Activated T-helper 1 cell treated with Interleukin-2 at 50 U/mL for 16 hours (primary cell): ENCODE measurements around the gene SH3RF2.

Experiments used
- DNase-seq: peaks from one replicate; pipeline ENCODE4 v3.0.0-alpha.2; 2020; ENCODE audit warnings: low read depth

SH3RF2 gene

GRCh38 chr5:146047396-146047795 lies 111.0 kb downstream of the SH3RF2 start:
- DNase-seq = no peak

GRCh38 chr5:146048994-146049703 lies 112.8 kb downstream of the SH3RF2 start:
- no peak for DNase-seq

DNA sequence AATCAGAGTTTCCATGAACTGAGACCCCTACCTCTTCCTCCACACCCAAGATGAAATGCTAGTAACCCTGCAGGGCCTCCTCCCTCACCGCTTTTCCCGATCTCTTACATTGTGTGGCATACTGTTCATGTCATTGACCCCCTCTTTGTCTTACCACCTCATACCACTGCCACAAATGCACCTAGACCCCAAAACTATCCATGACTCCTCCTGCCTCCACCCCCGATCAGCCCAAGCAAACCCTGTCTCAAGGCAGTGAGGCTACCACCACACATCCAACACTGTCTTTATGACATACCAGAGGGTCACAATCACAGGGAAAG lies 113.3 kb downstream of the SH3RF2 start:
- DNase-seq = no peak

- DNase-seq = no peak
Observed at GRCh38 chr5:146050086-146050485, 113.7 kb downstream of the SH3RF2 start.

DNA sequence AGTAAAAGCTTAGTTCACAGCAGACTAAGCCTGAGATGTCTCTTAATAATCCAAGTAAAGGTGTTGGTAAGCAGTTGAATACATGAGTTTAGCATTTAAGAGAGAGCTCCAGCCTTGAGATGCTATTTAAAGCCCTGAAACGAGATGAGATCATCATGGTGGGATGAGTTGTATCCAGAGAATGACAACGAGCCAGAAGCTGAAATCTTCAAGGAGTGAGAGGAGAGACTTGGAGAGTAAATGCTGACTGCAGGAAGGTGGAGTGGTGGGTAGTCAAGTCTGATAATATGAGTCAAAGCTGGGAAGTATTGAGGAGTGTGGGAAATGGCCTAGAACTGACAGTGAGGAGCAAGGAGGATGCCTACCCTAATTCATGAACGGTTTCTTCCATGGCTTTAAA lies 115.3 kb downstream of the SH3RF2 start:
- DNase-seq = no peak

- DNase-seq = no peak
Observed at GRCh38 chr5:146052780-146053179, 116.4 kb downstream of the SH3RF2 start.

DNA sequence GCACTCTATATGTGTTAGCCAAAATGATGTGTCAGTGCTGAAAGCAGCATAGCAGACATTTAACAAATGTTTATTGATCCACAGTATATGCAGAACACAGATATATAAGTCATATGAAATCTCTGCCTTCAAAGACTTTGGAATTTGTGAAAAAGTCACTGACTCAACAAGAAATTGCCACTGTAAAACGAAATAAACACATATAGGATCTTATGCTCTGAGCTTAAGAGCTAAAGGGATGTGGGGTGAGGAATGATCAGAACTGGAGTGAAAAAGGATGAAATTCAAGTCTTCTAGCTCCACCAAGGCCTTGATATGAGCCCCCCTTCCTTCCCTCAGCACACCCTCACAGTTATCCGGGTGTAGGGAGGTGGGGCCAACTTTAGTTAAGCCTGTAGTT lies 119.1 kb downstream of the SH3RF2 start:
- DNase-seq = no peak

DNA sequence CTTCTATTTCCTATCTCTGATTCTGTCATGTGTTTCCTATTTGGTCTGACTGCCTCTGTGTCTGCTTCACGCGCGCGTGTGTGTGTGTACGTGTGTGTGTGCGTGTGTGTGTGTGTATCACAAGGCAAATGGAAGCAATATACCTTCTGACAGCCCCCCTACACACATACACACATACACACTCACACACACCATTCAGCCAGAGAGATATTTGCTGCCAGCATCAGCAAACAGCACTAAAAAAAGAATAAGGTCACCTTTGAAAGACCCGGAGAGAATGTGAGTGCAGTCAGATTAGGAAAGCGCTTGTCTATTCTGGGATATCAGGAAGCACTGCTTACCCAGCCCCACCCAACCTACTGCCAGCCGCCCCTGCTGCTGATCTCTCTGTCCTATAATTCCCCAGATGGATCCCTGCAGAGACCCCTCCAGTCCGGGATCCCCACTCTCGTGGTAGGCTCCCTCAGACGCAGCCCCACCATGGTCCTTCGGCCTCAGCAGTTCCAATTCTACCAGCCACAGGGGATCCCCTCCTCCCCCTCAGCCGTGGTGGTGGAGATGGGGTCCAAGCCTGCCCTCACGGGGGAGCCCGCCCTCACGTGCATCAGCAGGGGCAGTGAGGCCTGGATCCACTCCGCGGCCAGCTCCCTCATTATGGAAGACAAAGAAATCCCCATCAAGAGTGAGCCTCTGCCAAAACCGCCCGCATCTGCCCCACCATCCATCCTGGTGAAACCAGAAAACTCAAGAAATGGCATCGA lies 123.3 kb downstream of the SH3RF2 start:
- DNase-seq = no peak

DNA sequence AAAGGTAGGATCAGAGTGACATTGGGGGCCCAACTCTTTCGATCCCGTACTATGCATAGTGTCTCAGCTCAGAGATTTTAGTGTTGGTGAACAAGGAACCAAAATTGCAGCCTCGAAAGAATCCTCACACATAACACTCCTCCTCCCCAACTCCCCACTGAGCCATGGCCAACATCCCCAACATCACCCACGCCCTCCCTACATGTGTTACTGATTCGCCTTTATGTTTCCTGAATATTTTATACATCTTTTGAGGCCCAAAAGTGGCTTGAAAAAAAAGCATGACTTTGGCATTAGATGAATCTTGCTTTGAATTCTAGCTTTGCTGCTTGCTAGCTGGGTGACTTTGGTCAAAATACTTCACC lies 123.8 kb downstream of the SH3RF2 start:
- DNase-seq = no peak

- no peak for DNase-seq
Observed at GRCh38 chr5:146066968-146067367, 130.6 kb downstream of the SH3RF2 start.

GRCh38 chr5:146068206-146068605 lies 131.8 kb downstream of the SH3RF2 start:
- DNase-seq = no peak

DNA sequence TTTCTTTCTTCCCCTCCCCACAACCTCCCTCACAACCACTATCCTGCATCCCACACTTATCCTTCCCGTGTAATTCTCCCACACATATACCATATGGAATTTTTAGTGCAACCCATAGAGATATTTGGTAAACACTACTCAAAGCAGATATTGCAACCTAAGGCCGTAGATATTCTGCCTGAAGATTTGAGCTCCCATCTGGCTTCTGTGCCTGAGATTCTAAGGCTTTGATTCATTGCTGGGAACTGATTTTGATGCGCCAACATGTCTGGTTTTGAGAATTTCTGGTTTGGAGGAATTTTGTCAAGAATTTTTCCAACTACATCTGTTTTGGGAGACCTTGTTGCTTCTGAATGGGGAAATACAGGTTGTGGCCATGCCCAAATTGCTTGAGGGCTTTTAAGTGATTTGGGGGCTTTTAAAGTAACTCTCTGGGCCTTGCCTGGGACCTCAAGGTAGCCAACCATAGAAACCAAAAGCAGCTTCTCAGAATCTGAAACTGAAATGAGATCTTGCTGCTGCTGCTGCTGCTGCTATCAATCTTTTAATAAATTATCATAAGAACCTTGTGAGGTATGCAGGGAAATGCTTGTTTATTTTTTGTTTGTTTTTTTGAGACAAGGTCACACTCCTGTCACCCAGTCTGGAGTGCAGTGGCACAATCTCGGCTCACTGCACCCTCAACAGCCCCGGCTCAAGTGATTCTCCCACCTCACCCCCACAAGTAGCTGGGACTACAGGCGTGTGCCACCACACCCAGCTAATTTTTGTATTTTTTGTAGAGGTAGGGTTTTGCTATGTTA lies 132.8 kb downstream of the SH3RF2 start:
- DNase-seq = no peak

GRCh38 chr5:146069780-146070099 lies 133.4 kb downstream of the SH3RF2 start:
- DNase-seq = no peak

DNA sequence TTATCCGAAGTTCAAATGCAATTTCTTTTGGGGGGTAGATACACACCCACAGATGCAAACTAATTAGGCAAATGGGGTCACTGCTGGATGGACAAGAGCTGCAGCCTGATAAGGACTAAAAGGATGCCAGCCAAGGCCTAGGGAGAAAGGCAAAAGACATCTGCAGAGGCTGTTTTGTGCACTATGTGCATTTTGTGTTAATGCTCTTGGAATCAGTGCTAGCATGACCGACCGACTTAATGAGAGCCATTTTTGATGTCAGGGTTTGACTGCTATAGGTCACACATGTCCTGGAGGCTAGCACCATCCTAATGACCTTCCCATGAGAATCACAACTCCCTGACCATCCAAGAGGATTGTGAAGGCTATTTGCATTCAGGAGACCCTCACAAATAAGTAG lies 134.4 kb downstream of the SH3RF2 start:
- no peak for DNase-seq

DNA sequence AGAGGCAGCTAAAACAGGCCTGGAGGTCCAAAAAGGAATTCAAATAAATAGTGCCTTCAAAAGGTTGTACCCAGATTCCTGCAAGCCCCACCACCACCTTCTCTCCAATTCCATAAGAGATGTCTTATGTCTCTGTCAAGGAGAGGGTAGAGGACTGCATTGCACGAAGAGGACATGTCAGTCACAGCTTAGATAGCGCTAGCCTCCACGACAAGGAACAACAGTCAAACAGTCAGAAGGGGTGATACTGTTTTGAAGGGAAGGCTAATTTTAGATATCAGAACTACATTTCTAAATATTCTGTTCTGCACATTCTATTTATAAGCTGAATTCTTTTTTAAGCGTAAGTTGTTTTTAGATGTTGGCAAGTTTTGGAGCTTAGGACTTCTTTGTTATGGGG lies 134.8 kb downstream of the SH3RF2 start:
- no peak for DNase-seq

DNA sequence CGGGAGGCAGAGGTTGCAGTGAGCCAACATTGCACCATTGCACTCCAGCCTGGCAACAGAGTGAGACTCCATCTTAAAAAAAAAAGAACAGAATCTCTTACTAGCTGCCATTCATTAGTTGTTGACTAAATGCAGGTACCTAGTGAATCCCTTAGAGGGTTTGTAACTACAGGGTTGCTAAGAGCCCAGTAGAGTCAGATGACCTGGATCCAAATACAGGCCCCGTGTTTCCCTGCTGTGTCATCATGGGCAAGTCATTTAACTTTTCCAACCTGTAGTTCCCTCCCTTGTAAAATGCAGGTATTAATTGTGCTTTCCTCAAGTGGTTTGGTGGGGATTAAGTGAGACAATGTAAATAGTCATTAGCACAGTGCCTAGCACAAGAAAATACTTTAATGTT lies 136.2 kb downstream of the SH3RF2 start:
- no peak for DNase-seq

DNA sequence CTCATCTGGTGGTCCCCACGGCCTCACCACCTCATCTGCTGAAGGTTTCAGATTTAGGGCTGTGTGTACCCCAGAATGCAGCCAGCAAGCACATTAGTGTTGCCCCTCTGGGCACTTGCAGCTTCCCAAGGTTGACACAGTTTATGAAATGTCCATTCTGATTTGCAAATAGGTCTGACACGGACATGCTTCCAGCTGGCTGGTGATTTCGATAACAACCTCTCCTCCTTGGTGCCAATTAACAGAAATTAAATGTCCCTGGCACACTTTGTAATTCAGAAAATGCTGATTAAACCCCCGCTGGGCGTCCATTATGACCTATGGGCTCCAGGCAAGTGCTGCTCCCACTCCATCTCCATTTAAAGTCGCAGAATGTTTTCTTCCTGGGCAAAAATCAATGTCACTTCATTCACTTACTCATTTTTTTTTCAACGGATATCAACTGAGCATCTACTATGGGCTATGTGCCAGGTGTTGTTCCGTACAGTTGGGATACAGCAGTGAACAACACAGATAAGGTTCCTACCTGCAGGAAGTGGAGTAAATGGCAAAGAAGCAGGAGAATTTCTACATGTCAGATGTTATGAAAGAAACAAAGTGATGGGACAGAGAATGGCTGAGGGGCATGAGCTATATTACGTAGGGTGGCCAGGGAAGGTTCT lies 137.0 kb downstream of the SH3RF2 start:
- no peak for DNase-seq

DNA sequence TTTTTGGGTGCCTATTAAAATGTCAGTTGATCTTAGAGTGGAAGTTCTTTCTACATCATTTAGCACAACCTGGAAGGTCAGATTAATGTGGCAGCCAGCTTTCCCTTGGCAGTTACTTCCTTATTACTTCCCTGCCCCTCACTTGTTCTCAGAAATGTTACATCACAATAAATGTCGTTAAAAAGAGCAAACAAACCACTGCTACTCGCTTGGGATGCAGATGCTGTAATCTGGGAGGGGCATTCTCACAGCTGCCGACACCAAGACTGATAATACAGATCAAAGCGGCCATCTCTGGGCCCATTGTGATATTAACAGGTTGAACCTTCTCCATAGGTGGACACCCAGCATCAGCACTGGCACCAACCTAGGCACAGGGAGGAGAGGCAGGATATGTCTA lies 139.7 kb downstream of the SH3RF2 start:
- no peak for DNase-seq

DNA sequence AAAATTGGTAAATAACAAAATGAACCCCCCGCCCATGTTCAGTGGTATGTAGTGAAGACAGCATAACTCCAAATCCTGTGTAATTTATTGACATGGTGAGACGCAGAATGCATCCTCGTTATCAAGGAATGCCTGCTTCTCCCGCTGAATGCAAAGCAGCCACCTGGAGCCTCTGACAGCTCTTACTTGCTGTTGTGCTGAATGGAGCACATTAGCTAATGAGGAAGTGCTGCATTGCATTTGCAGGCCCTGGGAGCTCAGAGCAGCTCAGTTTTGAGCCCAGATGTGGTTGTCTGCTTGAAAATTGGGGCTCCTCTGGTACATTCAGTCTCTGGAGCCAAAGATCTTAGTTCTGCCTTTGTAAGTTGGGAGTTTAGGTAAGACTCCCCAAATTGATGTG lies 140.1 kb downstream of the SH3RF2 start:
- DNase-seq = no peak

GRCh38 chr5:146078566-146078965 lies 142.2 kb downstream of the SH3RF2 start:
- no peak for DNase-seq

DNA sequence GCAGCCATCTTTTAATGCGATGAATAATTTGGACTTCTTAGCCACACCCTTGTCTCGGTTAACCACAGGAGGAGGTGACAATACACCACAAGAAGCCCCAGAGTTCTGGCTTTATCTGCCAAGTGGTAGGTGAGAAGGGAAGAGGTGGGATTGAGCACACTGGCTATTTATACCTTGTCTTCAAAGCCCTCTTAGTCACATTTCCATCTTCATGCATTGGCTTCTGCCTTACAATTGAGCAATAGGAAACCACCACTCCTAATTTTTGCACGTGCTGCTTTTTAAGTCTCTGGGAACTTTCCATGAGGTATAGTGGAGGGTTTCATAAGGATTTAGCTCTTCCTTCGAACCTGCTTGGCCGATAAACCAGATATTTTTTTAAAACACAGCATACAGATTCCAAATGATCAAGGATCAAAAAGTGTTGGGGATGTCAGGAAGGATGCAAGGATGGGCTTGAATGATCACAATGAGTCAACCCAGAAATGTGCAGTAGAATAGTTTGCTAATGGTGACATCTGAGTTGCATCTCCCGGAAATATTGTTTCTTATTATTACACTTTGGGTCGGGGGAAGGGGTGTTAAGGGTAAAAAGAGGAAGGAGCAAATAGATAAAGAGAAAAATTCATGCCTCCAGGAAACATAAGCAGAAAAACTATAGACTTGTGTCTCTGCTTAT lies 143.5 kb downstream of the SH3RF2 start:
- no peak for DNase-seq

DNA sequence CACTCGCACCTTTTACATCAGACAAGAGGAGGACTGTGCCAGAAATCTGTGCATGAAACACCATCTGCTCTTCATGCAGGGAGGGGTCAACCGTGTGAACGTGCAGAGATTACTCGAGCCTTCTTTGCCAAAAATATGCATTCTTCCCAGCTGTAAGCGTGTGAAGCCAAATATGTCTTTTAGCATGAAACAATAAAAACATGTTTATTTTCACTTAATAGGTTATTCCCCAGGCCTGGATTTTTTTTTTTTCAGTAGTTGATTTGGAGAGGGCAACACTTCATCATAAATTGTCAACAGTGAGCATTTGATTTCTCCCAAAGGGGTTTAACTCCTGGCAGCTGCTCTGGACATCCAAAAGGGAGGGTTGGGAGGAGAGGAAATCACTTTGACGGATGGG lies 145.2 kb downstream of the SH3RF2 start:
- DNase-seq = no peak
